Gastrocnemius medialis (tissue), 4 donors: Measurements from ENCODE around the gene KAZN. TPM values are rescaled to one million over a fixed set of nuclear protein-coding genes. Genes with fewer than 3 reads are reported as not detected.
"Not testable (repeated sequence)": the region's sequence is repeated elsewhere in the genome, so short reads cannot be mapped to it uniquely, and the experiment has no call there.

Experiments used
- ATAC-seq, 2 donors: fragments of 150-250 bp; one replicate each; pipeline ENCODE4 v1.9.1; 2016
- DNase-seq, 2 donors: peaks; one replicate each; pipeline ENCODE4 v3.0.0-alpha.2; 2019
- H3K27ac ChIP-seq, 4 donors: fragments of 200-600 bp; sonication (generic); 1 replicate in 1 of 4; 2 replicates in 3 of 4; pipeline ENCODE4 v1.5.1; 2016 to 2018; ENCODE audit warnings: mild to moderate bottlenecking in 2 of 4, moderate library complexity in 1 of 4
- H3K27me3 ChIP-seq, 3 donors: fragments of 200-600 bp; sonication (generic) in 2 of 3; 1 replicate in 1 of 3; 2 replicates in 2 of 3; pipeline versions ENCODE4 v1.5.1 to v1.6.0; 2016 to 2019; ENCODE audit warnings: mild to moderate bottlenecking in 1 of 3, moderate library complexity in 1 of 3
- H3K36me3 ChIP-seq, 2 donors: fragments of 200-600 bp; sonication (generic) in 1 of 2; one replicate each; pipeline ENCODE4 v1.5.1; 2017 to 2018
- H3K4me1 ChIP-seq, 2 donors: fragments of 200-600 bp; sonication (generic) in 1 of 2; one replicate each; pipeline ENCODE4 v1.5.1; 2016 to 2017; ENCODE audit warnings: mild to moderate bottlenecking in 2 of 2
- H3K4me3 ChIP-seq, 4 donors: fragments of 200-600 bp; sonication (generic) in 3 of 4; 1 replicate in 1 of 4; 2 replicates in 3 of 4; pipeline ENCODE4 v1.5.1; 2016 to 2019; ENCODE audit warnings: mild to moderate bottlenecking in 2 of 4
- H3K9me3 ChIP-seq, 3 donors: fragments of 200-600 bp; sonication (generic) in 2 of 3; 1 replicate in 1 of 3; 2 replicates in 2 of 3; pipeline ENCODE4 v1.5.1; 2016 to 2019
- CTCF ChIP-seq, 5 experiments: fragments of 450-650 bp in 3 of 5; fragments of 200-600 bp in 2 of 5; sonication (generic) in 2 of 5; IDR thresholded peaks in 4 of 5; conservative IDR thresholded peaks in 1 of 5; 1 replicate in 4 of 5; 2 replicates in 1 of 5; pipeline ENCODE4 v1.5.1; 2016 to 2019; ENCODE audit warnings: antibody characterized with exemption in 5 of 5, mild to moderate bottlenecking in 3 of 5, moderate library complexity in 3 of 5
- POLR2A ChIP-seq, 2 donors: fragments of 450-650 bp; IDR thresholded peaks; one replicate each; pipeline ENCODE4 v1.6.1; 2017; ENCODE audit warnings: antibody characterized with exemption in 2 of 2, mild to moderate bottlenecking in 2 of 2, moderate library complexity in 2 of 2
- in situ Hi-C, 4 donors: fragments of 200-750 bp; cut with MboI; loops; one replicate each; pipeline versions ENCODE4 v1.15.0 to v1.8.0; 2017; ENCODE audit warnings: low sequenced_read_pairs in 4 of 4
- intact Hi-C: fragments of 100-400 bp; cut with DNase I; formaldehyde crosslinking; loops from one replicate; pipeline ENCODE4 v1.15.1; 2023; ENCODE audit warnings: low total_unique reads
- total RNA-seq, 4 donors: library from RNA; depleted of rRNA; stranded (reverse); fragments of >200 nt; gene quantifications; one replicate each; pipeline versions ENCODE4 v1.1.0 to v1.2.3, GENCODE V29; 2016

Gene KAZN
- total RNA-seq, 4 donors from 2014 or later, result 0.05 to 2.2 (median 1.00) TPM

GRCh38 chr1:15039901-15040300 is 441.4 kb downstream of the KAZN start:
- in situ Hi-C loops (loop anchor here in 2 of 4 donors (10.0 kb wide), 2 partner anchors 265 to 1075 kb away; no protein-coding TSS in a partner anchor), intact Hi-C loops (loop anchor here (10.0 kb wide), 1 partner anchor 1075 kb away; no protein-coding TSS in a partner anchor)
- Histone ChIP-seq H3K4me1 (no peaks in the 10 kb centered on the region), H3K9me3 (no peaks in the 10 kb centered on the region), H3K4me3 (no peak overlapping the region), H3K27me3 (no peaks in the 10 kb centered on the region), H3K27ac (no peak overlapping the region), H3K36me3 (no peaks in the 10 kb centered on the region)
- DNase-seq (no peak), ATAC-seq (no peak)
- TF ChIP-seq CTCF (IDR thresholded peaks at IDR 0.05 in 4 of 5, conservative IDR thresholded peaks at IDR 0.05 in 1 of 5) (no peak), POLR2A (IDR thresholded peaks at IDR 0.05) (no peak)

GRCh38 chr1:15040685-15041084 is 442.2 kb downstream of the KAZN start:
- not testable (repeated sequence) for H3K36me3 ChIP-seq, H3K27ac ChIP-seq, H3K9me3 ChIP-seq, ATAC-seq, H3K4me3 ChIP-seq, DNase-seq, H3K4me1 ChIP-seq, H3K27me3 ChIP-seq
- intact Hi-C loops, result loop anchor here (10.0 kb wide), 1 partner anchor 1076 kb away; no protein-coding TSS in a partner anchor
- in situ Hi-C loops, result loop anchor here in 2 of 4 donors (10.0 kb wide), 2 partner anchors 266 to 1076 kb away; no protein-coding TSS in a partner anchor

GRCh38 chr1:15042866-15043265 is 444.4 kb downstream of the KAZN start:
- no peaks in the 10 kb centered on the region for H3K9me3 ChIP-seq
- no peak overlapping the region for H3K4me3 ChIP-seq
- TF ChIP-seq CTCF (IDR thresholded peaks at IDR 0.05 in 4 of 5, conservative IDR thresholded peaks at IDR 0.05 in 1 of 5) (no peak), POLR2A (IDR thresholded peaks at IDR 0.05) (no peak)
- intact Hi-C loops (loop anchor here (10.0 kb wide), 1 partner anchor 1078 kb away; no protein-coding TSS in a partner anchor), in situ Hi-C loops (loop anchor here in 2 of 4 donors (10.0 kb wide), 2 partner anchors 268 to 1078 kb away; no protein-coding TSS in a partner anchor)
- ATAC-seq (no peak), DNase-seq (no peak)
- H3K36me3 ChIP-seq, result no peaks in the 10 kb centered on the region
- H3K27me3 ChIP-seq, result no peaks in the 10 kb centered on the region
- H3K27ac ChIP-seq, result no peak overlapping the region
- no peaks in the 10 kb centered on the region for H3K4me1 ChIP-seq

- no peak for DNase-seq
- no peak for ATAC-seq
- Histone ChIP-seq H3K27me3 (no peaks in the 10 kb centered on the region), H3K4me3 (no peak overlapping the region), H3K9me3 (no peaks in the 10 kb centered on the region), H3K36me3 (no peaks in the 10 kb centered on the region), H3K4me1 (no peaks in the 10 kb centered on the region), H3K27ac (no peak overlapping the region)
- TF ChIP-seq CTCF (IDR thresholded peaks at IDR 0.05 in 4 of 5, conservative IDR thresholded peaks at IDR 0.05 in 1 of 5), result no peak
- TF ChIP-seq POLR2A (IDR thresholded peaks at IDR 0.05), result no peak
- intact Hi-C loops (loop anchor here (10.0 kb wide), 1 partner anchor 1079 kb away; no protein-coding TSS in a partner anchor), in situ Hi-C loops (loop anchor here in 2 of 4 donors (10.0 kb wide), 2 partner anchors 269 to 1079 kb away; no protein-coding TSS in a partner anchor)
These were observed 445.4 kb downstream of the KAZN start for GRCh38 chr1:15043934-15044333.

- no peak for TF ChIP-seq CTCF (IDR thresholded peaks at IDR 0.05 in 4 of 5, conservative IDR thresholded peaks at IDR 0.05 in 1 of 5)
- TF ChIP-seq POLR2A (IDR thresholded peaks at IDR 0.05), result no peak
- in situ Hi-C loops, result loop anchor here in 2 of 4 donors (10.0 kb wide), 2 partner anchors 270 to 1080 kb away; no protein-coding TSS in a partner anchor
- H3K4me3 ChIP-seq, result no peak overlapping the region
- no peaks in the 10 kb centered on the region for H3K27me3 ChIP-seq
- no peaks in the 10 kb centered on the region for H3K36me3 ChIP-seq
- ATAC-seq, result no peak
- DNase-seq, result no peak
- intact Hi-C loops, result loop anchor here (10.0 kb wide), 1 partner anchor 1080 kb away; no protein-coding TSS in a partner anchor
- no peaks in the 10 kb centered on the region for H3K4me1 ChIP-seq
- no peaks in the 10 kb centered on the region for H3K9me3 ChIP-seq
- no peak overlapping the region for H3K27ac ChIP-seq
These were observed 446.6 kb downstream of the KAZN start for GRCh38 chr1:15045123-15045522.
